ENCODE measurements around the gene PTPN13. TPM values are rescaled to one million over a fixed set of nuclear protein-coding genes. Genes with fewer than 3 reads are reported as not detected.

PTPN13 gene
- total and polyA plus RNA-seq, 2 donors, result 8.9 to 10.0 TPM

- H3K27me3 ChIP-seq (ENCODE audit: control insufficient read depth in 2 of 2, insufficient read depth in 1 of 2, low read length in 1 of 2), result no peaks in the 10 kb centered on the region
- no peak for DNase-seq (ENCODE audit: low read depth in 6 of 9, low spot score in 9 of 9)
- H3K36me3 ChIP-seq (ENCODE audit: control insufficient read depth in 2 of 2, insufficient read depth in 2 of 2, low read length in 1 of 2), result no peaks in the 10 kb centered on the region
- H3K27ac ChIP-seq (ENCODE audit: low read depth in 1 of 2, low read length in 1 of 2), result no peak overlapping the region
- no peak overlapping the region for H3K4me3 ChIP-seq (ENCODE audit: low read length in 2 of 2)
- 98% methylated on average over 2 of the region's 2 CpGs for whole genome bisulfite sequencing
- no peaks in the 10 kb centered on the region for H3K4me1 ChIP-seq (ENCODE audit: control insufficient read depth in 2 of 2, insufficient read depth in 2 of 2, low read length in 2 of 2)
- H3K9me3 ChIP-seq (ENCODE audit: control insufficient read depth in 2 of 2, insufficient read depth in 1 of 2, low read length in 1 of 2), result no peaks in the 10 kb centered on the region
Observed at GRCh38 chr4:86678796-86679195, 84.7 kb downstream of the PTPN13 start.

GRCh38 chr4:86679441-86679840 lies 85.3 kb downstream of the PTPN13 start:
- no peak overlapping the region for H3K27ac ChIP-seq (ENCODE audit: low read depth in 1 of 2, low read length in 1 of 2)
- DNase-seq (ENCODE audit: low read depth in 6 of 9, low spot score in 9 of 9), result no peak
- no peaks in the 10 kb centered on the region for H3K27me3 ChIP-seq (ENCODE audit: control insufficient read depth in 2 of 2, insufficient read depth in 1 of 2, low read length in 1 of 2)
- WGBS, result 93% methylated on average over 2 of the region's 2 CpGs
- no peak overlapping the region for H3K4me3 ChIP-seq (ENCODE audit: low read length in 2 of 2)
- no peaks in the 10 kb centered on the region for H3K4me1 ChIP-seq (ENCODE audit: control insufficient read depth in 2 of 2, insufficient read depth in 2 of 2, low read length in 2 of 2)
- H3K36me3 ChIP-seq (ENCODE audit: control insufficient read depth in 2 of 2, insufficient read depth in 2 of 2, low read length in 1 of 2), result no peaks in the 10 kb centered on the region
- H3K9me3 ChIP-seq (ENCODE audit: control insufficient read depth in 2 of 2, insufficient read depth in 1 of 2, low read length in 1 of 2), result no peaks in the 10 kb centered on the region

- Histone ChIP-seq H3K27me3 (ENCODE audit: control insufficient read depth in 2 of 2, insufficient read depth in 1 of 2, low read length in 1 of 2) (no peaks in the 10 kb centered on the region), H3K27ac (ENCODE audit: low read depth in 1 of 2, low read length in 1 of 2) (no peak overlapping the region), H3K36me3 (ENCODE audit: control insufficient read depth in 2 of 2, insufficient read depth in 2 of 2, low read length in 1 of 2) (no peaks in the 10 kb centered on the region), H3K9me3 (ENCODE audit: control insufficient read depth in 2 of 2, insufficient read depth in 1 of 2, low read length in 1 of 2) (no peaks in the 10 kb centered on the region), H3K4me1 (ENCODE audit: control insufficient read depth in 2 of 2, insufficient read depth in 2 of 2, low read length in 2 of 2) (no peaks in the 10 kb centered on the region), H3K4me3 (ENCODE audit: low read length in 2 of 2) (no peak overlapping the region)
- DNase-seq (ENCODE audit: low read depth in 6 of 9, low spot score in 9 of 9), result no peak
- 98% methylated on average over 2 of the region's 2 CpGs for WGBS
Observed at GRCh38 chr4:86683167-86683566, 89.1 kb downstream of the PTPN13 start.

GRCh38 chr4:86683983-86684382 lies 89.9 kb downstream of the PTPN13 start:
- 94% methylated on average over 2 of the region's 2 CpGs for WGBS

GRCh38 chr4:86685401-86685800 lies 91.3 kb downstream of the PTPN13 start:
- no peaks in the 10 kb centered on the region for H3K27me3 ChIP-seq (ENCODE audit: control insufficient read depth in 2 of 2, insufficient read depth in 1 of 2, low read length in 1 of 2)
- no peak overlapping the region for H3K27ac ChIP-seq (ENCODE audit: low read depth in 1 of 2, low read length in 1 of 2)

More at GRCh38 chr4:86683983-86684382, 89.9 kb downstream of the PTPN13 start:
- H3K27me3 ChIP-seq (ENCODE audit: control insufficient read depth in 2 of 2, insufficient read depth in 1 of 2, low read length in 1 of 2), result no peaks in the 10 kb centered on the region
- DNase-seq (ENCODE audit: low read depth in 6 of 9, low spot score in 9 of 9), result no peak
- no peaks in the 10 kb centered on the region for H3K9me3 ChIP-seq (ENCODE audit: control insufficient read depth in 2 of 2, insufficient read depth in 1 of 2, low read length in 1 of 2)
- no peak overlapping the region for H3K27ac ChIP-seq (ENCODE audit: low read depth in 1 of 2, low read length in 1 of 2)
- no peaks in the 10 kb centered on the region for H3K36me3 ChIP-seq (ENCODE audit: control insufficient read depth in 2 of 2, insufficient read depth in 2 of 2, low read length in 1 of 2)
- no peak overlapping the region for H3K4me3 ChIP-seq (ENCODE audit: low read length in 2 of 2)
- H3K4me1 ChIP-seq (ENCODE audit: control insufficient read depth in 2 of 2, insufficient read depth in 2 of 2, low read length in 2 of 2), result no peaks in the 10 kb centered on the region

GRCh38 chr4:86686741-86687140 lies 92.6 kb downstream of the PTPN13 start:
- H3K4me1 ChIP-seq (ENCODE audit: control insufficient read depth in 2 of 2, insufficient read depth in 2 of 2, low read length in 2 of 2), result no peaks in the 10 kb centered on the region
- DNase-seq (ENCODE audit: low read depth in 6 of 9, low spot score in 9 of 9), result no peak
- no peaks in the 10 kb centered on the region for H3K36me3 ChIP-seq (ENCODE audit: control insufficient read depth in 2 of 2, insufficient read depth in 2 of 2, low read length in 1 of 2)
- no peaks in the 10 kb centered on the region for H3K9me3 ChIP-seq (ENCODE audit: control insufficient read depth in 2 of 2, insufficient read depth in 1 of 2, low read length in 1 of 2)
- H3K27ac ChIP-seq (ENCODE audit: low read depth in 1 of 2, low read length in 1 of 2), result no peak overlapping the region
- no peak overlapping the region for H3K4me3 ChIP-seq (ENCODE audit: low read length in 2 of 2)
- H3K27me3 ChIP-seq (ENCODE audit: control insufficient read depth in 2 of 2, insufficient read depth in 1 of 2, low read length in 1 of 2), result no peaks in the 10 kb centered on the region
- 96% methylated on average over 3 of the region's 3 CpGs for WGBS

More at GRCh38 chr4:86685401-86685800, 91.3 kb downstream of the PTPN13 start:
- no peak overlapping the region for H3K4me3 ChIP-seq (ENCODE audit: low read length in 2 of 2)
- H3K4me1 ChIP-seq (ENCODE audit: control insufficient read depth in 2 of 2, insufficient read depth in 2 of 2, low read length in 2 of 2), result no peaks in the 10 kb centered on the region
- no peaks in the 10 kb centered on the region for H3K9me3 ChIP-seq (ENCODE audit: control insufficient read depth in 2 of 2, insufficient read depth in 1 of 2, low read length in 1 of 2)
- H3K36me3 ChIP-seq (ENCODE audit: control insufficient read depth in 2 of 2, insufficient read depth in 2 of 2, low read length in 1 of 2), result no peaks in the 10 kb centered on the region
- 78% methylated on average over 3 of the region's 3 CpGs for WGBS
- DNase-seq (ENCODE audit: low read depth in 6 of 9, low spot score in 9 of 9), result no peak

GRCh38 chr4:86688026-86688425 lies 93.9 kb downstream of the PTPN13 start:
- DNase-seq (ENCODE audit: low read depth in 6 of 9, low spot score in 9 of 9), result no peak
- Histone ChIP-seq H3K9me3 (ENCODE audit: control insufficient read depth in 2 of 2, insufficient read depth in 1 of 2, low read length in 1 of 2) (no peaks in the 10 kb centered on the region), H3K36me3 (ENCODE audit: control insufficient read depth in 2 of 2, insufficient read depth in 2 of 2, low read length in 1 of 2) (no peaks in the 10 kb centered on the region), H3K4me1 (ENCODE audit: control insufficient read depth in 2 of 2, insufficient read depth in 2 of 2, low read length in 2 of 2) (no peaks in the 10 kb centered on the region), H3K4me3 (ENCODE audit: low read length in 2 of 2) (no peak overlapping the region), H3K27ac (ENCODE audit: low read depth in 1 of 2, low read length in 1 of 2) (no peak overlapping the region), H3K27me3 (ENCODE audit: control insufficient read depth in 2 of 2, insufficient read depth in 1 of 2, low read length in 1 of 2) (no peaks in the 10 kb centered on the region)
- 97% methylated on average over 2 of the region's 2 CpGs for WGBS

- H3K27me3 ChIP-seq (ENCODE audit: control insufficient read depth in 2 of 2, insufficient read depth in 1 of 2, low read length in 1 of 2), result no peaks in the 10 kb centered on the region
- no peak for DNase-seq (ENCODE audit: low read depth in 6 of 9, low spot score in 9 of 9)
- H3K27ac ChIP-seq (ENCODE audit: low read depth in 1 of 2, low read length in 1 of 2), result no peak overlapping the region
- WGBS, result 96% methylated on average over 3 of the region's 3 CpGs
- no peaks in the 10 kb centered on the region for H3K9me3 ChIP-seq (ENCODE audit: control insufficient read depth in 2 of 2, insufficient read depth in 1 of 2, low read length in 1 of 2)
- no peak overlapping the region for H3K4me3 ChIP-seq (ENCODE audit: low read length in 2 of 2)
- no peaks in the 10 kb centered on the region for H3K36me3 ChIP-seq (ENCODE audit: control insufficient read depth in 2 of 2, insufficient read depth in 2 of 2, low read length in 1 of 2)
- no peaks in the 10 kb centered on the region for H3K4me1 ChIP-seq (ENCODE audit: control insufficient read depth in 2 of 2, insufficient read depth in 2 of 2, low read length in 2 of 2)
Observed at GRCh38 chr4:86704601-86705000, 110.5 kb downstream of the PTPN13 start.

GRCh38 chr4:86706923-86707597 lies 112.9 kb downstream of the PTPN13 start:
- Histone ChIP-seq H3K27me3 (ENCODE audit: control insufficient read depth in 2 of 2, insufficient read depth in 1 of 2, low read length in 1 of 2) (no peaks in the 10 kb centered on the region), H3K36me3 (ENCODE audit: control insufficient read depth in 2 of 2, insufficient read depth in 2 of 2, low read length in 1 of 2) (no peaks in the 10 kb centered on the region), H3K4me3 (ENCODE audit: low read length in 2 of 2) (no peak overlapping the region), H3K4me1 (ENCODE audit: control insufficient read depth in 2 of 2, insufficient read depth in 2 of 2, low read length in 2 of 2) (no peaks in the 10 kb centered on the region), H3K9me3 (ENCODE audit: control insufficient read depth in 2 of 2, insufficient read depth in 1 of 2, low read length in 1 of 2) (no peaks in the 10 kb centered on the region), H3K27ac (ENCODE audit: low read depth in 1 of 2, low read length in 1 of 2) (no peak overlapping the region)
- no peak for DNase-seq (ENCODE audit: low read depth in 6 of 9, low spot score in 9 of 9)
- WGBS, result 96% methylated on average over 2 of the region's 2 CpGs

Measured in thymus (tissue), 11 donors.